Astrocyte (in vitro differentiated cells and primary cell): ENCODE measurements around the gene SDHB. TPM values are rescaled to one million over a fixed set of nuclear protein-coding genes. Genes with fewer than 3 reads are reported as not detected.

Experiments used
- DNase-seq: peaks from one replicate; pipeline ENCODE4 v3.0.0-alpha.2; 2010; ENCODE audit warnings: low read depth
- FAIRE-seq: peaks from 2 replicates; lab custom pipeline; 2011; peaks lifted over from hg19 to GRCh38; lab: Jason Lieb, UNC
- H2AFZ ChIP-seq: 2 replicates; pipeline ENCODE4 v1.6.0; 2012; ENCODE audit warnings: low read depth, low read length, inconsistent platforms
- H3K27ac ChIP-seq: 2 replicates; pipeline ENCODE4 v1.5.1; 2011; ENCODE audit warnings: low read depth, low read length, inconsistent platforms
- H3K27me3 ChIP-seq: 2 replicates; pipeline ENCODE4 v1.6.0; 2011; ENCODE audit warnings: low read length, inconsistent platforms; ENCODE audit not compliant: insufficient read depth
- H3K36me3 ChIP-seq: 2 replicates; pipeline ENCODE4 v1.5.1; 2011; ENCODE audit warnings: low read length, inconsistent platforms; ENCODE audit not compliant: insufficient read depth
- H3K4me1 ChIP-seq: 2 replicates; pipeline ENCODE4 v1.5.1; 2011; ENCODE audit warnings: low read length, inconsistent platforms; ENCODE audit not compliant: insufficient read depth
- H3K4me2 ChIP-seq: 2 replicates; pipeline ENCODE4 v1.6.0; 2012; ENCODE audit warnings: low read length, inconsistent platforms
- H3K4me3 ChIP-seq: 2 replicates; pipeline ENCODE4 v1.5.1; 2011; ENCODE audit warnings: low read depth, mild to moderate bottlenecking, low read length, inconsistent platforms; ENCODE audit not compliant: insufficient read depth
- H3K79me2 ChIP-seq: 2 replicates; pipeline ENCODE4 v1.6.0; 2012; ENCODE audit warnings: mild to moderate bottlenecking, low read length, inconsistent platforms; ENCODE audit not compliant: insufficient read depth
- H3K9ac ChIP-seq: 2 replicates; pipeline ENCODE4 v1.6.0; 2012; ENCODE audit warnings: mild to moderate bottlenecking, low read length, inconsistent platforms
- H3K9me3 ChIP-seq: 2 replicates; pipeline ENCODE4 v1.5.1; 2012; ENCODE audit warnings: low read depth, mild to moderate bottlenecking, low read length, inconsistent platforms; ENCODE audit not compliant: insufficient read depth
- H4K20me1 ChIP-seq: 2 replicates; pipeline ENCODE4 v1.6.0; 2012; ENCODE audit warnings: low read length, inconsistent platforms; ENCODE audit not compliant: insufficient read depth
- H3K27ac Mint-ChIP-seq: one replicate; pipeline ENCODE4 v1.8.0; 2021; ENCODE audit warnings: mild to moderate bottlenecking, mixed read lengths; ENCODE audit not compliant: unreplicated experiment
- H3K27me3 Mint-ChIP-seq: one replicate; pipeline ENCODE4 v1.8.0; 2021; ENCODE audit warnings: low read depth, mixed read lengths; ENCODE audit not compliant: unreplicated experiment
- H3K36me3 Mint-ChIP-seq: one replicate; pipeline ENCODE4 v1.8.0; 2021; ENCODE audit warnings: low read depth, mixed read lengths; ENCODE audit not compliant: unreplicated experiment
- H3K4me1 Mint-ChIP-seq: one replicate; pipeline ENCODE4 v1.8.0; 2021; ENCODE audit warnings: low read depth, mixed read lengths; ENCODE audit not compliant: unreplicated experiment
- H3K4me3 Mint-ChIP-seq: one replicate; pipeline ENCODE4 v1.8.0; 2021; ENCODE audit warnings: mild to moderate bottlenecking, moderate library complexity, mixed read lengths; ENCODE audit not compliant: unreplicated experiment
- H3K9me3 Mint-ChIP-seq: one replicate; pipeline ENCODE4 v1.8.0; 2021; ENCODE audit warnings: mild to moderate bottlenecking, mixed read lengths; ENCODE audit not compliant: unreplicated experiment
- EZH2 ChIP-seq: IDR thresholded peaks from 2 replicates; pipeline ENCODE4 v1.6.1; 2012; ENCODE audit warnings: mild to moderate bottlenecking, low read length, inconsistent platforms; ENCODE audit not compliant: insufficient read depth
- total RNA-seq: library from RNA; stranded (reverse); gene quantifications from 2 replicates; pipeline ENCODE4 v1.2.1, GENCODE V29; 2021
- TF ChIP-seq, protein P1 (sequence below): IDR thresholded peaks from 2 replicates; pipeline ENCODE4 v1.5.1; 2011; ENCODE audit warnings: low read depth, mild to moderate bottlenecking, inconsistent platforms, low read length, moderate library complexity; ENCODE audit not compliant: insufficient read depth

Gene SDHB
- total RNA-seq, 1 donor from 2014 or later = 84.9 TPM

DNA sequence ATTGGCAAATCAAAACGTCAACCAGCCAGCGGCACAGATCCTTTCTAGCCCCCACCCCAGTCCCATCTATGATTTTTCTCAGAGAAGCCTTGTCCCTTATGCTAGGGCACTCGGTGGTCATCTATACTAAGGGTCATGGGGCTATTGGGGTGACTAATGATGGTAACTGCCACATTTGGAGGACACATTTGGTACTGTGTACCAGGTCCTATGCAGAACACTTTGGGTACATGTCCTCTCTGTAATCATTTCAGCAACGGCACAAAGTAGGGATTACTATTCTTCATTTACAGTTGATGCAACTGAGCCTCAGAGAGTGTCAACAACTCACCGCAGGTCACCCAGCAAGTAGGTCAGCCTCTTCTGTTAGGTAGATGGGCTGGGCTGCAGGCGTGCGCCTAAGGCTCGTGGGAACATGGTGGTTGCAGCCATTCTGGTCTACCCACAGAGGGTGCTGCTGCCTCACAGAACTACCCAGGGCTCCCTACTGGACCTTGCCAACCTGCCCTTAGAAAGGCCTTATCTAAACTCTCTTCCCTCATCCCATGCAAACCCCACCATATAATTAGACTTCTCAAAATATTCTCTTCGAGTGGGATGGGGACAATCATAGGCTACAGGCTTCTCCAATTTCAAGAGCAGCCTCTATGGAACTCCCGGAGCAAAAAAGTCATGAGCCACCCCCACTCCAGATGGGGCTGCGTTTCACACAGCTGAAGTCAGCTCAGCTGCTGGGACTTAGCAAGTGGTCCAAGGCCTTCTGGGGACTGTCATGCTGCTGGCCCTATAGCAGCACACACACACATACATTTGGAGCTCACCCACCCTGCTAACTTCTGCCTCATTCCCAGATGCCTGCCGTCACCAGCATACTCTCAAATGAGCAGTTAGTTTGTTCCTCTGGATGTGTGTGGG, 5.8 kb upstream of the SDHB start:
- Histone ChIP-seq H4K20me1 (no peaks in the 10 kb centered on the region), H3K36me3 (no peaks in the 10 kb centered on the region), H3K4me1 (peaks cover 10% of the 10 kb centered on the region), H3K4me2 (no peak overlapping the region), H3K27me3 (no peaks in the 10 kb centered on the region), H3K27ac (no peak overlapping the region), H3K9ac (no peak overlapping the region), H2AFZ (peak overlapping the region; percentile 37), H3K79me2 (no peaks in the 10 kb centered on the region), H3K9me3 (no peaks in the 10 kb centered on the region), H3K4me3 (no peak overlapping the region)
- Mint-ChIP-seq H3K27ac (peak overlapping the region; percentile 26), H3K4me3 (peak overlapping the region; percentile 20), H3K9me3 (no peaks in the 10 kb centered on the region), H3K36me3 (no peaks in the 10 kb centered on the region), H3K27me3 (peaks cover 6% of the 10 kb centered on the region), H3K4me1 (peaks cover 19% of the 10 kb centered on the region)
- no peak for TF ChIP-seq EZH2
- TF ChIP-seq, protein P1, sequence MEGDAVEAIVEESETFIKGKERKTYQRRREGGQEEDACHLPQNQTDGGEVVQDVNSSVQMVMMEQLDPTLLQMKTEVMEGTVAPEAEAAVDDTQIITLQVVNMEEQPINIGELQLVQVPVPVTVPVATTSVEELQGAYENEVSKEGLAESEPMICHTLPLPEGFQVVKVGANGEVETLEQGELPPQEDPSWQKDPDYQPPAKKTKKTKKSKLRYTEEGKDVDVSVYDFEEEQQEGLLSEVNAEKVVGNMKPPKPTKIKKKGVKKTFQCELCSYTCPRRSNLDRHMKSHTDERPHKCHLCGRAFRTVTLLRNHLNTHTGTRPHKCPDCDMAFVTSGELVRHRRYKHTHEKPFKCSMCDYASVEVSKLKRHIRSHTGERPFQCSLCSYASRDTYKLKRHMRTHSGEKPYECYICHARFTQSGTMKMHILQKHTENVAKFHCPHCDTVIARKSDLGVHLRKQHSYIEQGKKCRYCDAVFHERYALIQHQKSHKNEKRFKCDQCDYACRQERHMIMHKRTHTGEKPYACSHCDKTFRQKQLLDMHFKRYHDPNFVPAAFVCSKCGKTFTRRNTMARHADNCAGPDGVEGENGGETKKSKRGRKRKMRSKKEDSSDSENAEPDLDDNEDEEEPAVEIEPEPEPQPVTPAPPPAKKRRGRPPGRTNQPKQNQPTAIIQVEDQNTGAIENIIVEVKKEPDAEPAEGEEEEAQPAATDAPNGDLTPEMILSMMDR = peak; percentile 91
- FAIRE-seq (peak; percentile 43), DNase-seq (peak; percentile 56)

- Mint-ChIP-seq H3K27ac (peak overlapping the region; percentile 34), H3K4me1 (peaks cover 7% of the 10 kb centered on the region)
These were observed 2.7 kb upstream of the SDHB start for GRCh38 chr1:17056551-17056950.

More at GRCh38 chr1:17056551-17056950, 2.7 kb upstream of the SDHB start:
- peaks cover 6% of the 10 kb centered on the region for H3K27me3 Mint-ChIP-seq
- no peaks in the 10 kb centered on the region for H3K9me3 ChIP-seq
- no peak overlapping the region for H2AFZ ChIP-seq
- peaks cover 13% of the 10 kb centered on the region for H3K4me1 ChIP-seq
- H4K20me1 ChIP-seq = peaks cover 17% of the 10 kb centered on the region
- H3K36me3 Mint-ChIP-seq = no peaks in the 10 kb centered on the region
- H3K36me3 ChIP-seq = no peaks in the 10 kb centered on the region
- TF ChIP-seq, protein P1 = no peak
- TF ChIP-seq EZH2 = no peak
- no peak for FAIRE-seq
- no peak overlapping the region for H3K4me3 ChIP-seq
- no peaks in the 10 kb centered on the region for H3K27me3 ChIP-seq
- no peaks in the 10 kb centered on the region for H3K9me3 Mint-ChIP-seq
- no peak overlapping the region for H3K4me2 ChIP-seq
- no peak overlapping the region for H3K9ac ChIP-seq
- peaks cover 23% of the 10 kb centered on the region for H3K79me2 ChIP-seq
- DNase-seq = no peak
- no peak overlapping the region for H3K27ac ChIP-seq
- no peak overlapping the region for H3K4me3 Mint-ChIP-seq
